Tibial nerve (tissue), 4 donors: ENCODE results near the gene NTRK1. TPM values are rescaled to one million over a fixed set of nuclear protein-coding genes. Genes with fewer than 3 reads are reported as not detected.
A peak's percentile ranks its signal among the peaks of the same experiment; 100 is the strongest.

Experiments used
- DNase-seq, 2 donors: peaks; one replicate each; pipeline ENCODE4 v3.0.0-alpha.2; 2019; ENCODE audit warnings: low spot score in 2 of 2
- H3K27ac ChIP-seq, 4 donors: fragments of 200-600 bp; sonication (generic) in 3 of 4; one replicate each; pipeline ENCODE4 v1.5.1; 2017 to 2019; ENCODE audit warnings: mild to moderate bottlenecking in 1 of 4
- H3K27me3 ChIP-seq, 2 donors: fragments of 200-600 bp; sonication (generic) in 1 of 2; one replicate each; pipeline versions ENCODE4 v1.5.1 to v1.6.0; 2017 to 2019
- H3K36me3 ChIP-seq, 3 donors: fragments of 200-600 bp; sonication (generic); one replicate each; pipeline ENCODE4 v1.5.1; 2018 to 2019
- H3K4me1 ChIP-seq, 4 donors: fragments of 200-600 bp; sonication (generic) in 3 of 4; one replicate each; pipeline ENCODE4 v1.5.1; 2017 to 2019
- H3K4me3 ChIP-seq, 4 donors: fragments of 200-600 bp; sonication (generic) in 3 of 4; one replicate each; pipeline ENCODE4 v1.5.1; 2017 to 2019; ENCODE audit warnings: mild to moderate bottlenecking in 1 of 4, moderate library complexity in 1 of 4
- H3K9me3 ChIP-seq, 4 donors: fragments of 200-600 bp; sonication (generic) in 3 of 4; one replicate each; pipeline ENCODE4 v1.5.1; 2017 to 2019
- CTCF ChIP-seq, 5 experiments: fragments of 200-600 bp in 3 of 5; fragments of 450-650 bp in 2 of 5; sonication (generic) in 3 of 5; IDR thresholded peaks; one replicate each; pipeline ENCODE4 v1.5.1; 2016 to 2019; ENCODE audit warnings: antibody characterized with exemption in 5 of 5, mild to moderate bottlenecking in 3 of 5, moderate library complexity in 2 of 5
- EP300 ChIP-seq, 2 donors: sonication (generic); formaldehyde crosslinking; IDR thresholded peaks; one replicate each; pipeline ENCODE4 v1.6.1; 2017; ENCODE audit warnings: antibody characterized with exemption in 2 of 2, mild to moderate bottlenecking in 1 of 2
- POLR2A ChIP-seq, 2 donors: fragments of 450-650 bp; IDR thresholded peaks; one replicate each; pipeline ENCODE4 v1.6.1; 2017; ENCODE audit warnings: antibody characterized with exemption in 2 of 2, mild to moderate bottlenecking in 2 of 2, moderate library complexity in 2 of 2
- WGBS, 2 donors: methylation state at CpG; one replicate each; pipeline ENCODE4 v1.1.5; 2018; 5-methylcytosine and 5-hydroxymethylcytosine counted together
- total RNA-seq, 4 donors: library from RNA; depleted of rRNA; stranded (reverse); fragments of >200 nt; gene quantifications; one replicate each; pipeline ENCODE4 v1.1.0, GENCODE V29; 2016

The NTRK1 gene
- total RNA-seq, 4 donors from 2014 or later, result 0.22 to 0.42 (median 0.39) TPM; not detected in 1

DNA sequence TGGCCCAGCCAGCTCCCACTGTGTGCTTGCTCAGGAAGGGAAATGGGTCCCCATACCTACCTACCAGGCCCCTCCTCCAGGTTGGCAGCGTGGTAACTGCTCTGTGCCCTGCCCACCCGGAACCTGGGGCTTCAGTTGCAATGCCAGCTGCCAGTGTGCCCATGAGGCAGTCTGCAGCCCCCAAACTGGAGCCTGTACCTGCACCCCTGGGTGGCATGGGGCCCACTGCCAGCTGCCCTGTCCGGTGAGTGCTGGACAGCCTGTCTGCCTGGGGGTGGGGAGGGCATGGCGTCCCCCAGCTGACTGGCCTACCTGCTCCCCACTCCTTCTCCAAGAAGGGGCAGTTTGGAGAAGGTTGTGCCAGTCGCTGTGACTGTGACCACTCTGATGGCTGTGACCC lies 49.0 kb downstream of the NTRK1 start:
- Histone ChIP-seq H3K4me3 (no peak overlapping the region), H3K4me1 (peaks cover 0 to 62% (median 5%) of the 10 kb centered on the region in 4 donors), H3K36me3 (peaks cover 0 to 59% (median 0%) of the 10 kb centered on the region in 3 donors), H3K27me3 (peaks cover 0 to 14% of the 10 kb centered on the region in 2 donors), H3K9me3 (no peaks in the 10 kb centered on the region), H3K27ac (no peak overlapping the region)
- WGBS, 2 donors, result 87% methylated on average over 5 of the region's 5 CpGs
- TF ChIP-seq EP300 (IDR thresholded peaks at IDR 0.05), result no peak
- TF ChIP-seq CTCF (IDR thresholded peaks at IDR 0.05), result no peak
- TF ChIP-seq POLR2A (IDR thresholded peaks at IDR 0.05), result no peak
- no peak for DNase-seq

- 43 to 47% methylated on average over 18 of the region's 18 CpGs for WGBS, 2 donors
Observed at GRCh38 chr1:156910309-156910782, 49.7 kb downstream of the NTRK1 start.

GRCh38 chr1:156911577-156912298 lies 51.1 kb downstream of the NTRK1 start:
- Histone ChIP-seq H3K27ac (no peak overlapping the region), H3K36me3 (peaks cover 0 to 70% (median 0%) of the 10 kb centered on the region in 3 donors), H3K9me3 (no peaks in the 10 kb centered on the region), H3K27me3 (peaks cover 0 to 14% of the 10 kb centered on the region in 2 donors), H3K4me3 (no peak overlapping the region), H3K4me1 (peaks cover 0 to 41% (median 2%) of the 10 kb centered on the region in 4 donors)
- TF ChIP-seq POLR2A (IDR thresholded peaks at IDR 0.05) (no peak), EP300 (IDR thresholded peaks at IDR 0.05) (no peak), CTCF (IDR thresholded peaks at IDR 0.05) (no peak)
- WGBS, 2 donors, result 68 to 72% methylated on average over 6 of the region's 6 CpGs
- no peak for DNase-seq

More at GRCh38 chr1:156910309-156910782, 49.7 kb downstream of the NTRK1 start:
- Histone ChIP-seq H3K9me3 (no peaks in the 10 kb centered on the region), H3K27ac (no peak overlapping the region), H3K27me3 (peaks cover 0 to 14% of the 10 kb centered on the region in 2 donors), H3K4me3 (no peak overlapping the region), H3K36me3 (peaks cover 0 to 64% (median 0%) of the 10 kb centered on the region in 3 donors), H3K4me1 (peaks cover 0 to 55% (median 2%) of the 10 kb centered on the region in 4 donors)
- TF ChIP-seq POLR2A (IDR thresholded peaks at IDR 0.05), result no peak
- TF ChIP-seq EP300 (IDR thresholded peaks at IDR 0.05), result no peak
- peak; percentile 67 to 87 (median 76) for TF ChIP-seq CTCF (IDR thresholded peaks at IDR 0.05)
- no peak for DNase-seq

DNA sequence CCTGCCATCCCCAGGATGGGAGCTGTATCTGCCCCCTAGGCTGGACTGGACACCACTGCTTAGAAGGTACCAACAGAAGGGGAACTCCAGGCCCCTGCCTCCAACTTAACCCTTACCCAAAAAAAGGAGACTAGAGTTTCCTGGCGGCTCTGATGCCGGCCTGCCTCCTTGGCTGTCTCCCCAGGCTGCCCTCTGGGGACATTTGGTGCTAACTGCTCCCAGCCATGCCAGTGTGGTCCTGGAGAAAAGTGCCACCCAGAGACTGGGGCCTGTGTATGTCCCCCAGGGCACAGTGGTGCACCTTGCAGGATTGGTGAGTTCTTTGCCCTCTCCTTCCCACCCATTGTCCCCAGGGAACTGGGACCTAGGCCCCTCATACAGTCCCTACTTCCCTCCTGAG lies 51.6 kb downstream of the NTRK1 start:
- H3K36me3 ChIP-seq, result peaks cover 0 to 70% (median 0%) of the 10 kb centered on the region in 3 donors
- peaks cover 0 to 12% of the 10 kb centered on the region in 2 donors for H3K27me3 ChIP-seq
- WGBS, 2 donors, result 60 to 69% methylated on average over 1 to 2 of the region's 2 CpGs
- peaks cover 0 to 35% (median 2%) of the 10 kb centered on the region in 4 donors for H3K4me1 ChIP-seq
- TF ChIP-seq EP300 (IDR thresholded peaks at IDR 0.05) (no peak), CTCF (IDR thresholded peaks at IDR 0.05) (no peak), POLR2A (IDR thresholded peaks at IDR 0.05) (no peak)
- H3K27ac ChIP-seq, result no peak overlapping the region
- DNase-seq, result no peak
- H3K4me3 ChIP-seq, result no peak overlapping the region
- no peaks in the 10 kb centered on the region for H3K9me3 ChIP-seq
